Measurements from ENCODE around the gene ANKRD13C. TPM values are rescaled to one million over a fixed set of nuclear protein-coding genes. Genes with fewer than 3 reads are reported as not detected.
"Not testable (repeated sequence)": the region's sequence is repeated elsewhere in the genome, so short reads cannot be mapped to it uniquely, and the experiment has no call there.

Gene ANKRD13C
- total RNA-seq, 6 experiments from 2014 or later = 6.4 to 8.9 (median 7.3) TPM

DNA sequence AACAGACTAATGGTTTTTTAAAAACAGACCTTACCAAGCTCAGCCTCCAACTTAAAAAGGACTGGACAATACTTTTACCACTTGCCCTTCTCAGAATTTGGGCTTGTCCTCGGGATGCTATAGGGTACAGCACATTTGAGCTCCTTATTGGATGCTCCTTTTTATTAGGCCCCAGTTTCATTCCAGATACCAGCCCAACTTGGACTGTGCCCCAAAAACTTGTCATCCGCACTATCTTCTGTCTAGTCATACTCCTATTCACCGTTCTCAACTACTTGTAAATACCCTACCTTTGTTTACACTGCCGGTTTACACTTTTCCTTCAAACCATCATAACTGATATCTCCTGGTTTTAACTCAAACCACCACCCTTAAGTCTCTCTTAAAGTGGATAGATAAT, 17.9 kb upstream of the ANKRD13C start:
- TF ChIP-seq, protein P1, sequence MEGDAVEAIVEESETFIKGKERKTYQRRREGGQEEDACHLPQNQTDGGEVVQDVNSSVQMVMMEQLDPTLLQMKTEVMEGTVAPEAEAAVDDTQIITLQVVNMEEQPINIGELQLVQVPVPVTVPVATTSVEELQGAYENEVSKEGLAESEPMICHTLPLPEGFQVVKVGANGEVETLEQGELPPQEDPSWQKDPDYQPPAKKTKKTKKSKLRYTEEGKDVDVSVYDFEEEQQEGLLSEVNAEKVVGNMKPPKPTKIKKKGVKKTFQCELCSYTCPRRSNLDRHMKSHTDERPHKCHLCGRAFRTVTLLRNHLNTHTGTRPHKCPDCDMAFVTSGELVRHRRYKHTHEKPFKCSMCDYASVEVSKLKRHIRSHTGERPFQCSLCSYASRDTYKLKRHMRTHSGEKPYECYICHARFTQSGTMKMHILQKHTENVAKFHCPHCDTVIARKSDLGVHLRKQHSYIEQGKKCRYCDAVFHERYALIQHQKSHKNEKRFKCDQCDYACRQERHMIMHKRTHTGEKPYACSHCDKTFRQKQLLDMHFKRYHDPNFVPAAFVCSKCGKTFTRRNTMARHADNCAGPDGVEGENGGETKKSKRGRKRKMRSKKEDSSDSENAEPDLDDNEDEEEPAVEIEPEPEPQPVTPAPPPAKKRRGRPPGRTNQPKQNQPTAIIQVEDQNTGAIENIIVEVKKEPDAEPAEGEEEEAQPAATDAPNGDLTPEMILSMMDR (IDR thresholded peaks at IDR 0.05) = no peak
- no peak for TF ChIP-seq POLR2A (IDR thresholded peaks at IDR 0.05)
- Histone ChIP-seq H3K4me3 (no peak overlapping the region), H3K4me1 (no peaks in the 10 kb centered on the region), H3K36me3 (no peaks in the 10 kb centered on the region), H3K27me3 (no peaks in the 10 kb centered on the region), H3K9me3 (no peaks in the 10 kb centered on the region), H3K27ac (no peak overlapping the region)
- 80% methylated on average over 4 of the region's 4 CpGs for WGBS (ENCODE audit: insufficient coverage, low coverage, low lambda C conversion rate, missing lambda C conversion rate)
- intact Hi-C loops (cut with DNase I) = no loop called here
- DNase-seq (no peak), ATAC-seq (no peak)

DNA sequence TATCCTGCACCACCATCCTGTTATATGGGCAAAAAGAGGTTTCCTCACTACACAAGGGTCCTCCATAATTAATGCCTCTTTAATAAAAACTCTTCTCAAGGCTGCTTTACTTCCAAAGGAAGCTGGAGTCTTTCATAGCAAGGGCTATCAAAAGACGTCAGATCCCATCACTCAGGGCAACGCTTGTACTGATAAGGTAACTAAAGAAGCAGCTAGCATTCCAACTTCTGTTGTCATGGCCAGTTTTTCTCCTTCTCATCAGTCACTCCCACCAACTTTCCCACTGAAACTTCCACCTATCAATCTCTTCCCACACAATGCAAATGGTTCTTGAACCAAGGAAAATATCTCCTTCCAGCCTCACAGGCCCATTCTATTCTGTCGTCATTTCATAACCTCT, 17.1 kb upstream of the ANKRD13C start:
- H3K36me3 ChIP-seq; intact Hi-C loops (cut with DNase I): not testable (repeated sequence)

DNA sequence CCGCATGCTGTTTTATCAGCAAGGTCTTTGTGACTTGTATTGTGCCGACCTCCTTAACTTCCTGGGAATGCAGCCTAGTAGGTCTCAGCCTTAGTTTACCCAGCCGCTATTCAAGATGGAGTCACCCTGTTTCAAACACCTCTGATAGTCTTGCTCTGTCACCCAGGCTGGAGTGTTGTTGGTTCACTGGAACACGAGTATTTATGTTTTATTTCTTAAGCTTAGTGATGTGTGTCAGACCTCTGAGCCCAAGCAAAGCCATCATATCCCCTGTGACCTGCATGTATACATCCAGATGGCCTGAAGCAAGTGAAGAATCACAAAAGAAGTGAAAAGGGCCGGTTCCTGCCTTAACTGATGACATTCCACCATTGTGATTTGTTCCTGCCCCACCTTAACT, 12.9 kb upstream of the ANKRD13C start:
- 76% methylated on average over 5 of the region's 5 CpGs for WGBS (ENCODE audit: insufficient coverage, low coverage, low lambda C conversion rate, missing lambda C conversion rate)
- H3K27ac ChIP-seq; H3K4me1 ChIP-seq; intact Hi-C loops (cut with DNase I); H3K36me3 ChIP-seq; DNase-seq; H3K9me3 ChIP-seq; H3K4me3 ChIP-seq; H3K27me3 ChIP-seq; ATAC-seq: not testable (repeated sequence)

More for the DNA sequence above, 17.1 kb upstream of the ANKRD13C start:
- H3K27ac ChIP-seq, H3K4me3 ChIP-seq, H3K27me3 ChIP-seq, ATAC-seq, H3K4me1 ChIP-seq, H3K9me3 ChIP-seq, DNase-seq: not testable (repeated sequence)
- 95% methylated on average over 3 of the region's 3 CpGs for WGBS (ENCODE audit: insufficient coverage, low coverage, low lambda C conversion rate, missing lambda C conversion rate)

DNA sequence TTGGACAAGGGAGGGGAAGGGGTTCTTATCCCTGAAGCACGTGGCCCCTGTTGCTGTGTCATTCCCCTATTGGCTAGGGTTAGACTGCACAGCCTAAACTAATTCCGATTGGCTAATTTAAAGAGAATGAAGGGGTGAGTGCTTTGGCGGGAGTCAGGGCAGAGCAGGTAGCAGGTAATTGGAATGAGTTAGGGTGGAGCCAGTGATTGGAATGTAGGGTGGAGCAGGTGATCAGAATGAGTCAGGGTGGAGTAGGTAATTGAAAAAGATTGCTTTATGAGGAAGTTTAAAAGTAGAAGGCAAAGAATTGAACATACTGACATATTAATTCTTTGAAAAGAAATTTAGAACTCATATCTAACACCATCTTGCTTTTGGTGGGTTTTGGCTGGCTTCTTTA, 12.5 kb upstream of the ANKRD13C start:
- H3K4me1 ChIP-seq; DNase-seq; H3K36me3 ChIP-seq; H3K4me3 ChIP-seq; intact Hi-C loops (cut with DNase I); H3K27me3 ChIP-seq; H3K27ac ChIP-seq; ATAC-seq; H3K9me3 ChIP-seq: not testable (repeated sequence)
- WGBS (ENCODE audit: insufficient coverage, low coverage, low lambda C conversion rate, missing lambda C conversion rate) = 93% methylated on average over 3 of the region's 3 CpGs

DNA sequence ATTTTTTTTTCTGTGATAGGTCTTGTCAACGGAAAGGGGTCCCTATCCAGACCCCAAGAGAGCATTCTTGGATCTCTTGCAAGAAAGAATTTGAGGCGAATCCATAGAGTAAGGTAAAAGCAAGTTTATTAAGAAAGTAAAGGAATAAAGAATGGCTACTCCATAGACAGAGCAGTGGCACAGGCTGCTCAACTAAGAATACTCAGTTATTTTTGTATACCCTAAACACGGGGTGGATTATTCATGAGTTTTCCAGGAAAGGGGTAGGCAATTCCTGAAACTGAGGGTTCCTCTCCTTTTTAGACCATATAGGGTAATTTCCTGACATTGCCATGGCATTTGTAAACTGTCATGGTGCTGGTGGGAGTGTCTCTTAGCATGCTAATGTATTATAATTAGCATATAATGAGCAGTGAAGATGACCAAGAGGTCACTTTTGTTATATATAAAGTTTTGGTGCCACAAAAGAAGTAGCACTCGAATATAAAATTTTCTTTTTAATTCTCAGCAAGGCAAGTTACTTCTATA, 12.0 kb upstream of the ANKRD13C start:
- intact Hi-C loops (cut with DNase I); H3K36me3 ChIP-seq: not testable (repeated sequence)
- WGBS (ENCODE audit: insufficient coverage, low coverage, low lambda C conversion rate, missing lambda C conversion rate) = 68% methylated on average over 4 of the region's 4 CpGs

DNA sequence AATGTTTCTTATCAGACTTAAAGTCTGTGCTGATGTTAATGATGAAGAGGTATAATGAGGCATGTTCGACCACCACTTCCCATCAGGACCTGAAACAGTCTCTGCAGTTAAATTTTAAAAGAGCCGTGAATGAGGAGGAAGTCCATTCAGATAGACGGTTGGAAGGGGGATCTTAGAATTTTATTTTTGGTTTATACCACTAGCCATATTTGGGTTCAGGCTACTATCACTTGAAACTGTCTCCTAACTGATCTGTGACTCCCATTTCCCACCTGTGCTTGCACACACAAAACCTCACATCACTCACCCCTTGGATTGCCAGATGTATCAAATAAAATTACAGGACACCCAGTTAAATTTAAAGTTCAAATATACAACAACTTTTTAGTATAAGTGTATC, 9.9 kb upstream of the ANKRD13C start:
- intact Hi-C loops (cut with DNase I) = no loop called here
- no peak for DNase-seq
- Histone ChIP-seq H3K27me3 (no peaks in the 10 kb centered on the region), H3K4me1 (no peaks in the 10 kb centered on the region), H3K4me3 (no peak overlapping the region), H3K27ac (no peak overlapping the region), H3K36me3 (no peaks in the 10 kb centered on the region), H3K9me3 (no peaks in the 10 kb centered on the region)
- 93% methylated on average over 3 of the region's 3 CpGs for WGBS (ENCODE audit: insufficient coverage, low coverage, low lambda C conversion rate, missing lambda C conversion rate)
- TF ChIP-seq, protein P1 (IDR thresholded peaks at IDR 0.05) = no peak
- TF ChIP-seq POLR2A (IDR thresholded peaks at IDR 0.05) = no peak
- no peak for ATAC-seq

More for the DNA sequence above, 12.0 kb upstream of the ANKRD13C start:
- not testable (repeated sequence) for H3K27me3 ChIP-seq, H3K27ac ChIP-seq, H3K9me3 ChIP-seq, H3K4me3 ChIP-seq, ATAC-seq, DNase-seq, H3K4me1 ChIP-seq

Measured in right lobe of liver (tissue), 6 donors.